ENCODE results near the gene CACYBP. TPM values are rescaled to one million over a fixed set of nuclear protein-coding genes. Genes with fewer than 3 reads are reported as not detected.

The CACYBP gene
- total and polyA plus RNA-seq, 2 of the 8 experiments (the other 6 are each of a cell fraction or from before 2014, with no cell fraction given), result 28.3 to 247 TPM

DNA sequence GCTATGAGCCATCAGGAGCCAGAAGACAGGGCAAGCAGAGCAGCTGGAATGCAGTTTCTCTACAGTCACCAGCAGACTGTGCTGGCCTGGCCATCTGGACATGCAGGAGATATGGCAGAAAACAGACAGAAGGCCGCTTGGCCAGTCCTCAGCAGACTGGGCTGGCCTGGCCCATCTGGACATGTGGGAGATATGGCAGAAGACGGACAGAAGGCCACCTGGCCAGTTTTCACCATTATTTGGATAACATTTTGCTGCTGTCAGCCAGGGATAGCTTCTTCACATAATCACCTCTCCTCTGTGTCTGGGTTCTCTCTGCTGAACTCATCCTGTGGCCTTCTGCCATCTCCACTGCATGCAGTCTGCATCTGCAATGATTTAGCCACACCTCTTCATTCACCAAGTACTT is 25.0 kb upstream of the CACYBP start (continued):
- TF ChIP-seq, protein P1, sequence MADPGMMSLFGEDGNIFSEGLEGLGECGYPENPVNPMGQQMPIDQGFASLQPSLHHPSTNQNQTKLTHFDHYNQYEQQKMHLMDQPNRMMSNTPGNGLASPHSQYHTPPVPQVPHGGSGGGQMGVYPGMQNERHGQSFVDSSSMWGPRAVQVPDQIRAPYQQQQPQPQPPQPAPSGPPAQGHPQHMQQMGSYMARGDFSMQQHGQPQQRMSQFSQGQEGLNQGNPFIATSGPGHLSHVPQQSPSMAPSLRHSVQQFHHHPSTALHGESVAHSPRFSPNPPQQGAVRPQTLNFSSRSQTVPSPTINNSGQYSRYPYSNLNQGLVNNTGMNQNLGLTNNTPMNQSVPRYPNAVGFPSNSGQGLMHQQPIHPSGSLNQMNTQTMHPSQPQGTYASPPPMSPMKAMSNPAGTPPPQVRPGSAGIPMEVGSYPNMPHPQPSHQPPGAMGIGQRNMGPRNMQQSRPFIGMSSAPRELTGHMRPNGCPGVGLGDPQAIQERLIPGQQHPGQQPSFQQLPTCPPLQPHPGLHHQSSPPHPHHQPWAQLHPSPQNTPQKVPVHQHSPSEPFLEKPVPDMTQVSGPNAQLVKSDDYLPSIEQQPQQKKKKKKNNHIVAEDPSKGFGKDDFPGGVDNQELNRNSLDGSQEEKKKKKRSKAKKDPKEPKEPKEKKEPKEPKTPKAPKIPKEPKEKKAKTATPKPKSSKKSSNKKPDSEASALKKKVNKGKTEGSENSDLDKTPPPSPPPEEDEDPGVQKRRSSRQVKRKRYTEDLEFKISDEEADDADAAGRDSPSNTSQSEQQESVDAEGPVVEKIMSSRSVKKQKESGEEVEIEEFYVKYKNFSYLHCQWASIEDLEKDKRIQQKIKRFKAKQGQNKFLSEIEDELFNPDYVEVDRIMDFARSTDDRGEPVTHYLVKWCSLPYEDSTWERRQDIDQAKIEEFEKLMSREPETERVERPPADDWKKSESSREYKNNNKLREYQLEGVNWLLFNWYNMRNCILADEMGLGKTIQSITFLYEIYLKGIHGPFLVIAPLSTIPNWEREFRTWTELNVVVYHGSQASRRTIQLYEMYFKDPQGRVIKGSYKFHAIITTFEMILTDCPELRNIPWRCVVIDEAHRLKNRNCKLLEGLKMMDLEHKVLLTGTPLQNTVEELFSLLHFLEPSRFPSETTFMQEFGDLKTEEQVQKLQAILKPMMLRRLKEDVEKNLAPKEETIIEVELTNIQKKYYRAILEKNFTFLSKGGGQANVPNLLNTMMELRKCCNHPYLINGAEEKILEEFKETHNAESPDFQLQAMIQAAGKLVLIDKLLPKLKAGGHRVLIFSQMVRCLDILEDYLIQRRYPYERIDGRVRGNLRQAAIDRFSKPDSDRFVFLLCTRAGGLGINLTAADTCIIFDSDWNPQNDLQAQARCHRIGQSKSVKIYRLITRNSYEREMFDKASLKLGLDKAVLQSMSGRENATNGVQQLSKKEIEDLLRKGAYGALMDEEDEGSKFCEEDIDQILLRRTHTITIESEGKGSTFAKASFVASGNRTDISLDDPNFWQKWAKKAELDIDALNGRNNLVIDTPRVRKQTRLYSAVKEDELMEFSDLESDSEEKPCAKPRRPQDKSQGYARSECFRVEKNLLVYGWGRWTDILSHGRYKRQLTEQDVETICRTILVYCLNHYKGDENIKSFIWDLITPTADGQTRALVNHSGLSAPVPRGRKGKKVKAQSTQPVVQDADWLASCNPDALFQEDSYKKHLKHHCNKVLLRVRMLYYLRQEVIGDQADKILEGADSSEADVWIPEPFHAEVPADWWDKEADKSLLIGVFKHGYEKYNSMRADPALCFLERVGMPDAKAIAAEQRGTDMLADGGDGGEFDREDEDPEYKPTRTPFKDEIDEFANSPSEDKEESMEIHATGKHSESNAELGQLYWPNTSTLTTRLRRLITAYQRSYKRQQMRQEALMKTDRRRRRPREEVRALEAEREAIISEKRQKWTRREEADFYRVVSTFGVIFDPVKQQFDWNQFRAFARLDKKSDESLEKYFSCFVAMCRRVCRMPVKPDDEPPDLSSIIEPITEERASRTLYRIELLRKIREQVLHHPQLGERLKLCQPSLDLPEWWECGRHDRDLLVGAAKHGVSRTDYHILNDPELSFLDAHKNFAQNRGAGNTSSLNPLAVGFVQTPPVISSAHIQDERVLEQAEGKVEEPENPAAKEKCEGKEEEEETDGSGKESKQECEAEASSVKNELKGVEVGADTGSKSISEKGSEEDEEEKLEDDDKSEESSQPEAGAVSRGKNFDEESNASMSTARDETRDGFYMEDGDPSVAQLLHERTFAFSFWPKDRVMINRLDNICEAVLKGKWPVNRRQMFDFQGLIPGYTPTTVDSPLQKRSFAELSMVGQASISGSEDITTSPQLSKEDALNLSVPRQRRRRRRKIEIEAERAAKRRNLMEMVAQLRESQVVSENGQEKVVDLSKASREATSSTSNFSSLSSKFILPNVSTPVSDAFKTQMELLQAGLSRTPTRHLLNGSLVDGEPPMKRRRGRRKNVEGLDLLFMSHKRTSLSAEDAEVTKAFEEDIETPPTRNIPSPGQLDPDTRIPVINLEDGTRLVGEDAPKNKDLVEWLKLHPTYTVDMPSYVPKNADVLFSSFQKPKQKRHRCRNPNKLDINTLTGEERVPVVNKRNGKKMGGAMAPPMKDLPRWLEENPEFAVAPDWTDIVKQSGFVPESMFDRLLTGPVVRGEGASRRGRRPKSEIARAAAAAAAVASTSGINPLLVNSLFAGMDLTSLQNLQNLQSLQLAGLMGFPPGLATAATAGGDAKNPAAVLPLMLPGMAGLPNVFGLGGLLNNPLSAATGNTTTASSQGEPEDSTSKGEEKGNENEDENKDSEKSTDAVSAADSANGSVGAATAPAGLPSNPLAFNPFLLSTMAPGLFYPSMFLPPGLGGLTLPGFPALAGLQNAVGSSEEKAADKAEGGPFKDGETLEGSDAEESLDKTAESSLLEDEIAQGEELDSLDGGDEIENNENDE (IDR thresholded peaks at IDR 0.05; ENCODE audit: insufficient replicate concordance, low read length), result no peak
- TF ChIP-seq CBX5 (IDR thresholded peaks at IDR 0.05; ENCODE audit: low read depth, low read length) (no peak), NRF1 (IDR thresholded peaks at IDR 0.05; ENCODE audit: low read depth, low read length) (no peak)
- TF ChIP-seq, protein P2, sequence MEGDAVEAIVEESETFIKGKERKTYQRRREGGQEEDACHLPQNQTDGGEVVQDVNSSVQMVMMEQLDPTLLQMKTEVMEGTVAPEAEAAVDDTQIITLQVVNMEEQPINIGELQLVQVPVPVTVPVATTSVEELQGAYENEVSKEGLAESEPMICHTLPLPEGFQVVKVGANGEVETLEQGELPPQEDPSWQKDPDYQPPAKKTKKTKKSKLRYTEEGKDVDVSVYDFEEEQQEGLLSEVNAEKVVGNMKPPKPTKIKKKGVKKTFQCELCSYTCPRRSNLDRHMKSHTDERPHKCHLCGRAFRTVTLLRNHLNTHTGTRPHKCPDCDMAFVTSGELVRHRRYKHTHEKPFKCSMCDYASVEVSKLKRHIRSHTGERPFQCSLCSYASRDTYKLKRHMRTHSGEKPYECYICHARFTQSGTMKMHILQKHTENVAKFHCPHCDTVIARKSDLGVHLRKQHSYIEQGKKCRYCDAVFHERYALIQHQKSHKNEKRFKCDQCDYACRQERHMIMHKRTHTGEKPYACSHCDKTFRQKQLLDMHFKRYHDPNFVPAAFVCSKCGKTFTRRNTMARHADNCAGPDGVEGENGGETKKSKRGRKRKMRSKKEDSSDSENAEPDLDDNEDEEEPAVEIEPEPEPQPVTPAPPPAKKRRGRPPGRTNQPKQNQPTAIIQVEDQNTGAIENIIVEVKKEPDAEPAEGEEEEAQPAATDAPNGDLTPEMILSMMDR (IDR thresholded peaks at IDR 0.05; ENCODE audit: control extremely low read depth in 1 of 3, insufficient read depth in 1 of 3, low read depth in 1 of 3, low read length in 3 of 3), result no peak
